ES-I3 (cell line): Measurements from ENCODE around the gene METTL23.
"Not testable (repeated sequence)": the region's sequence is repeated elsewhere in the genome, so short reads cannot be mapped to it uniquely, and the experiment has no call there.

Experiments
- H3K36me3 ChIP-seq: 2 replicates; pipeline ENCODE4 v1.6.1; 2013; ENCODE audit warnings: mild to moderate bottlenecking, low read length, control low read depth, moderate library complexity; ENCODE audit not compliant: insufficient read depth
- H3K4me1 ChIP-seq: 2 replicates; pipeline ENCODE4 v1.6.1; 2013; ENCODE audit warnings: mild to moderate bottlenecking, control low read depth, low read length; ENCODE audit not compliant: insufficient read depth
- H3K9ac ChIP-seq: 2 replicates; pipeline ENCODE4 v1.6.1; 2013; ENCODE audit warnings: low read depth, mild to moderate bottlenecking, low read length, moderate library complexity
- H3K9me3 ChIP-seq: 2 replicates; pipeline ENCODE4 v1.6.1; 2013; ENCODE audit warnings: mild to moderate bottlenecking, low read length, moderate library complexity; ENCODE audit not compliant: control insufficient read depth, insufficient read depth

The METTL23 gene

DNA sequence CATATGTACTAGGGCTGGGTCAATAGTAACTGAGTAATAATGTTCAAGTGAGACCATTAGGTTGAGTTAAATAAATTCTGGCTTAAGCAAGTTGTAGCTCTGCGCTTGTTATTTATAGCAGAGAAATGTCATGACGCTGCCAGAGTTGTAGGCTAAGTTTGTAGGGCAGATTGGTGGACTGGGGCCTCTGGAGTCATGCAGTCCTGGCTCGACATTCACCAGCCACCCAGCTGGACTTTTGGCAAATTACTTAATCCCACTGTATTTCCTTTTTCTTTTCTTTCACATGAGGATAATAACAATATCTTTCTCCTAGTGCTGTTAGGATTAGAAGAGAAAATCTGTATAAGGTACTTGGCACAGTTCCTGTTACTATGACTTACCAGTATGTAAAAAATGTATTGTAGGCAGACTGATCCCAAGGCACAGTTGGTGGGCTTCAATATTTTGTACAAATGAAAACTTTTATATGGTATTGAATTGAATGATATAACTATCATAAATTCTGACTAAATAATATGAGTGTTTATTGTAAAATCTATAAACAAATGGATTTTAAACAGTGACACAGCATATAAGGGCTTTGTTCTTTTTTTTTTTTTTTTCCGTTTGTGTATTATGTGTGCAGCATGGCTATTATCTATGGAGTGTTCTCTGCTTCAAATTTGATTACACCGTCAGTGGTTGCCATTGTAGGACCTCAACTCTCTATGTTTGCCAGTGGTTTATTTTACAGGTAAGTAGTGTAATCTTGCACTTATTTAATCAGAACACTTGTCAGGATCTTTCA lies 13.9 kb downstream of the METTL23 start:
- Histone ChIP-seq H3K9ac (no peak overlapping the region), H3K36me3 (peaks cover 20% of the 10 kb centered on the region), H3K9me3 (no peaks in the 10 kb centered on the region), H3K4me1 (peaks cover 7% of the 10 kb centered on the region)

GRCh38 chr17:76742958-76743357 lies 16.3 kb downstream of the METTL23 start:
- Histone ChIP-seq H3K4me1 (peaks cover 6% of the 10 kb centered on the region), H3K36me3 (peaks cover 14% of the 10 kb centered on the region)

DNA sequence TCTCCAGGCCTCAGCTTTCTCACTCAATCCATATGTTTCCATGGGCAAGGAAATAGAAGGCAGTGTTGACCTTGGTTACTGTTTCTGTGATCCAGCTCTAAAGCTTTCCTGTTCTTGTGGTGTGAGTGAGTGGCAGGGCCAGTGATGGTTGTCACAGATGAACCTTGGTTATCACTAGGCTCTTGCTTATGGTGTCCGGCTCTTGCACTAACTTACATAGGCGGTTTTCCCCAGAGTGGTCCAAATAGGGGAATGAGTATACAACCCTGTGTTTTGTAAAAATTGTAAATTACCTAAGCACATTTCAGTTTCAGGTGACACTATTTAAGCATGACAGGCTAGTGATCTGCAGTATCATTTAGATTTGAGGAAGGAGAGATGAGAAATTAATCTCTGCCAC lies 18.1 kb downstream of the METTL23 start:
- Histone ChIP-seq H3K36me3 (peaks cover 14% of the 10 kb centered on the region), H3K9ac (no peak overlapping the region), H3K4me1 (no peaks in the 10 kb centered on the region), H3K9me3 (no peaks in the 10 kb centered on the region)

More at GRCh38 chr17:76742958-76743357, 16.3 kb downstream of the METTL23 start:
- no peaks in the 10 kb centered on the region for H3K9me3 ChIP-seq
- H3K9ac ChIP-seq = no peak overlapping the region

- H3K9ac ChIP-seq, H3K9me3 ChIP-seq, H3K4me1 ChIP-seq: not testable (repeated sequence)
- peaks cover 14% of the 10 kb centered on the region for H3K36me3 ChIP-seq
These were observed 19.1 kb downstream of the METTL23 start for GRCh38 chr17:76745785-76746184.

DNA sequence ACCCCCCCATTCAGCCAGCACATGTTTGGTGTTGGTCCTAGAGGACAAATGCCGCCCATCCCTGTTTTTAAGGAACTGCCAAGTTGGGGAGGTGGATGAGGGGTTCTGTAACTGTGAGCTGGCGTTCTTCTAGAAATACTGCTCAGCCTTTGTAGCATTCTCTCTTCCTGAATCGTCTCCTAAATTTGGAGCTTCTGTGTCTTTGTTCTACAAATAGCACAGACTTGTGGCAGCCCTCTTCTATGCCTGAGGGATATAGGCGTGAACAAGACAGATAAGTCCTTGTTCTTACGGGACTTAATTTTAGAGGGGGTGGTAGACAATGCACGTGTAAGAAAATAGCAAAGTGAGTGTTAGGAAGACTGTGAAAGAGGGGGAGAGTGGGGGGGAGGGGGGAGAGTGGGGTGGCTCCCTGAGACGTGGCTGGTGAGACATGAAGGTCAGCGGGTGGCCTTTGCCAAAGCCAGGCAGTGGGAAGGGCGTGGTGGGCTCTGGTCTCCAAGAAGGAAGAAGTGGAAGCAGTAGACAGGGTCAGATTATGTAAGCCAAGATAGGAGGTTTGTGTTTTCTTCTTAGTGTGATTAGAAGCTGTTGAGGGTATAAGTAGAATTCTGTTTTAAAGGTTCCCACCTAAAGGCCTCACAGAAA lies 21.2 kb downstream of the METTL23 start:
- peaks cover 14% of the 10 kb centered on the region for H3K36me3 ChIP-seq
- H3K4me1 ChIP-seq = no peaks in the 10 kb centered on the region
- H3K9me3 ChIP-seq = no peaks in the 10 kb centered on the region
- H3K9ac ChIP-seq = no peak overlapping the region

GRCh38 chr17:76748657-76749056 lies 22.0 kb downstream of the METTL23 start:
- no peaks in the 10 kb centered on the region for H3K9me3 ChIP-seq
- H3K36me3 ChIP-seq = peaks cover 14% of the 10 kb centered on the region
- H3K4me1 ChIP-seq = 0 out of 2 replicates have a peak, but pooled peaks cover 2% of the 10 kb centered on the region
- no peak overlapping the region for H3K9ac ChIP-seq

- Histone ChIP-seq H3K9ac (no peak overlapping the region), H3K9me3 (no peaks in the 10 kb centered on the region)
These were observed 24.9 kb downstream of the METTL23 start for GRCh38 chr17:76751416-76751993.

GRCh38 chr17:76752006-76752405 lies 25.4 kb downstream of the METTL23 start:
- H3K9ac ChIP-seq = no peak overlapping the region
- H3K4me1 ChIP-seq = 0 out of 2 replicates have a peak, but pooled peaks cover 5% of the 10 kb centered on the region
- no peaks in the 10 kb centered on the region for H3K9me3 ChIP-seq
- H3K36me3 ChIP-seq = no peaks in the 10 kb centered on the region

More at GRCh38 chr17:76751416-76751993, 24.9 kb downstream of the METTL23 start:
- Histone ChIP-seq H3K4me1 (0 out of 2 replicates have a peak, but pooled peaks cover 5% of the 10 kb centered on the region), H3K36me3 (no peaks in the 10 kb centered on the region)

GRCh38 chr17:76753061-76753961 lies 26.7 kb downstream of the METTL23 start:
- Histone ChIP-seq H3K36me3 (no peaks in the 10 kb centered on the region), H3K4me1 (0 out of 2 replicates have a peak, but pooled peaks cover 5% of the 10 kb centered on the region), H3K9me3 (no peaks in the 10 kb centered on the region), H3K9ac (no peak overlapping the region)

- H3K9me3 ChIP-seq = no peaks in the 10 kb centered on the region
- H3K36me3 ChIP-seq = no peaks in the 10 kb centered on the region
- no peak overlapping the region for H3K9ac ChIP-seq
- 0 out of 2 replicates have a peak, but pooled peaks cover 5% of the 10 kb centered on the region for H3K4me1 ChIP-seq
These were observed 28.6 kb downstream of the METTL23 start for GRCh38 chr17:76755285-76755684.

- Histone ChIP-seq H3K36me3 (no peaks in the 10 kb centered on the region), H3K9ac (no peak overlapping the region), H3K4me1 (peaks cover 9% of the 10 kb centered on the region; the same call in 1 of the 2 replicates), H3K9me3 (no peaks in the 10 kb centered on the region)
These were observed 30.6 kb downstream of the METTL23 start for GRCh38 chr17:76757256-76757655.

DNA sequence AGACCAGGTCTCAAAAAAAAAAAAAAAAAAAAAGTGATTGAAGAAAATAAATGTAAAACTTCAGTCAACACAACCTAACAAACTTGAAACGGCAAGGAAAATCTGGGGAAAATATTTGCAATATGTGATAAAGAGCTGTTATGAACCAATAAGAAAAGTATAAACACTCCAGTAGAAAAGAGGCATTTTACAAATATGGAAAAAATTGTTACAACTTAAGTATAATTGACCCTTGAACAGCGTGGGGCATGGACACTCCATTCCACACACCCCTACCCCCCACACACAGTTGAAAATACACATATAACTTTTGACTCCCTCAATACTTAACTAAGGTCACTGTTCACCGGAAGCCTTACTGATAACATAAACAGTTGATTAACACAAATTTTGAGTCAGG lies 31.9 kb downstream of the METTL23 start:
- H3K9ac ChIP-seq = no peak overlapping the region
- H3K9me3 ChIP-seq = no peaks in the 10 kb centered on the region
- peaks cover 13% of the 10 kb centered on the region for H3K4me1 ChIP-seq

DNA sequence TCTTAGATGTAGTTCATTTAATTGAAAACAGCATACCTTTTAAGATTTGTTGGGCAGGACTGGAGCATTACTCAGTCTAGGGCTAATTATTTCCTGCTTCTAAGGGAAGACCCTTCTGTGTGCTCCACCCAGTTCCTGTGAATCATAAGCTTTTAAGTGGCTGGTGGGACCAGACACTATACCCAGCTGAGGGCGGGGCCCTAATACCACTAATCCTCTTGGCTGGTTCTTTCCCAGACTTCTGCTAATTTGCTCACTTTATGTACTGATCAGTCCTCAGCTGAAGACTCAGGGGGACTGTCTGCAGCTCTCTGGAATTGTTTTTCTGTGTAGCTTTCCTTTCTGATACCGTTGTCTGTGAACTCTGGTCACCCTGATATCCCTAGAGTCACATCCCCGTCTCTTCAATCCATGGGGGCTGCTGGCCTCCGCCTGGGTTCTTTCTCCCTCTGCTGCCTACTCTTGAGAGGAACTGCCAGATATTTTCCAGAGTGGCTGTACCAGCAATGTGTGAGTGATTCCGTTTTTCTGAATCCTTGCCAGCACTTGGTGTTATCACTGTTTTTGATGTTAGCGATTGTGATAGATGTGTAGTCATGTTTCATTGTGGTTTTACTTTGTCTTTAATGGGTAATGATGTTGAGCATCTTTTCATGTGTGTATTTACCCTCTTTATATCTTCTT lies 46.3 kb downstream of the METTL23 start:
- no peaks in the 10 kb centered on the region; the same call in 1 of the 2 replicates for H3K4me1 ChIP-seq
- H3K9ac ChIP-seq = no peak overlapping the region
- no peaks in the 10 kb centered on the region for H3K9me3 ChIP-seq
- peaks cover 11% of the 10 kb centered on the region; the same call in 1 of the 2 replicates for H3K36me3 ChIP-seq

More for the DNA sequence above, 31.9 kb downstream of the METTL23 start:
- H3K36me3 ChIP-seq = no peaks in the 10 kb centered on the region
